SK-N-MC (cell line): ENCODE data around the gene CIAO2B.

Experiments
- EZH2 ChIP-seq: fragments of 200-600 bp; sonication (generic); IDR thresholded peaks from one replicate; pipeline ENCODE4 v1.6.1; 2017; ENCODE audit warnings: antibody characterized with exemption
- POLR2AphosphoS5 ChIP-seq: IDR thresholded peaks from 2 replicates; pipeline ENCODE4 v1.6.1; 2012; ENCODE audit warnings: mild to moderate bottlenecking, low read depth, low read length, borderline replicate concordance

- no peak for TF ChIP-seq EZH2
- no peak for TF ChIP-seq POLR2AphosphoS5
These were observed 34.8 kb downstream of the CIAO2B start for GRCh38 chr16:66899310-66899944.
